PC-9 (cell line): ENCODE results near the gene GZMB.

Experiments
- EZH2 ChIP-seq: fragments of 200-600 bp; sonication (generic); IDR thresholded peaks from 2 replicates; pipeline ENCODE4 v1.8.0; 2017; ENCODE audit warnings: antibody characterized with exemption, low read depth
- TF ChIP-seq, protein P1 (sequence below): fragments of 200-600 bp; sonication (generic); conservative IDR thresholded peaks from 2 replicates; pipeline ENCODE4 v1.6.1; 2017; ENCODE audit warnings: mixed run types, antibody characterized with exemption, mild to moderate bottlenecking, moderate library complexity

- TF ChIP-seq, protein P1, sequence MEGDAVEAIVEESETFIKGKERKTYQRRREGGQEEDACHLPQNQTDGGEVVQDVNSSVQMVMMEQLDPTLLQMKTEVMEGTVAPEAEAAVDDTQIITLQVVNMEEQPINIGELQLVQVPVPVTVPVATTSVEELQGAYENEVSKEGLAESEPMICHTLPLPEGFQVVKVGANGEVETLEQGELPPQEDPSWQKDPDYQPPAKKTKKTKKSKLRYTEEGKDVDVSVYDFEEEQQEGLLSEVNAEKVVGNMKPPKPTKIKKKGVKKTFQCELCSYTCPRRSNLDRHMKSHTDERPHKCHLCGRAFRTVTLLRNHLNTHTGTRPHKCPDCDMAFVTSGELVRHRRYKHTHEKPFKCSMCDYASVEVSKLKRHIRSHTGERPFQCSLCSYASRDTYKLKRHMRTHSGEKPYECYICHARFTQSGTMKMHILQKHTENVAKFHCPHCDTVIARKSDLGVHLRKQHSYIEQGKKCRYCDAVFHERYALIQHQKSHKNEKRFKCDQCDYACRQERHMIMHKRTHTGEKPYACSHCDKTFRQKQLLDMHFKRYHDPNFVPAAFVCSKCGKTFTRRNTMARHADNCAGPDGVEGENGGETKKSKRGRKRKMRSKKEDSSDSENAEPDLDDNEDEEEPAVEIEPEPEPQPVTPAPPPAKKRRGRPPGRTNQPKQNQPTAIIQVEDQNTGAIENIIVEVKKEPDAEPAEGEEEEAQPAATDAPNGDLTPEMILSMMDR, result no peak
- TF ChIP-seq EZH2, result no peak
Observed at GRCh38 chr14:24606297-24606696, 27.7 kb downstream of the GZMB start.
